Endothelial cell (in vitro differentiated cells): ENCODE data around the gene PPP1R37. TPM values are rescaled to one million over a fixed set of nuclear protein-coding genes. Genes with fewer than 3 reads are reported as not detected.

Experiments used
- DNase-seq: peaks from one replicate; pipeline ENCODE4 v3.0.0; 2021; ENCODE audit warnings: low spot score
- H3K27ac Mint-ChIP-seq: one replicate; pipeline ENCODE4 v1.8.0; 2021; ENCODE audit warnings: mixed read lengths, inconsistent platforms; ENCODE audit not compliant: unreplicated experiment
- H3K27me3 Mint-ChIP-seq: one replicate; pipeline ENCODE4 v1.8.0; 2021; ENCODE audit warnings: mild to moderate bottlenecking, moderate library complexity, mixed read lengths, inconsistent platforms; ENCODE audit not compliant: unreplicated experiment
- H3K36me3 Mint-ChIP-seq: one replicate; pipeline ENCODE4 v1.8.0; 2021; ENCODE audit warnings: mild to moderate bottlenecking, low read depth, mixed read lengths, inconsistent platforms; ENCODE audit not compliant: unreplicated experiment
- H3K4me1 Mint-ChIP-seq: one replicate; pipeline ENCODE4 v1.8.0; 2021; ENCODE audit warnings: mild to moderate bottlenecking, mixed read lengths, inconsistent platforms; ENCODE audit not compliant: unreplicated experiment
- H3K4me3 Mint-ChIP-seq: one replicate; pipeline ENCODE4 v1.8.0; 2021; ENCODE audit warnings: mild to moderate bottlenecking, mixed read lengths, inconsistent platforms; ENCODE audit not compliant: unreplicated experiment
- H3K9me3 Mint-ChIP-seq: one replicate; pipeline ENCODE4 v1.8.0; 2021; ENCODE audit warnings: mixed read lengths, inconsistent platforms; ENCODE audit not compliant: unreplicated experiment
- total RNA-seq: library from RNA; stranded (reverse); fragmentation: NEBNext Ultra II Directional; extraction: Animal tissue kit (Norgen Biotek cat#: 25700); gene quantifications from one replicate; pipeline ENCODE4 v1.2.1, GENCODE V29; 2021; ENCODE audit not compliant: unreplicated experiment
- TF ChIP-seq, protein P1 (sequence below): fragments of 200-600 bp; sonication (generic); IDR thresholded peaks from one replicate; pipeline ENCODE4 v1.5.0; 2021; ENCODE audit warnings: antibody characterized with exemption; ENCODE audit not compliant: unreplicated experiment

PPP1R37 gene
- total RNA-seq, 1 donor from 2014 or later: 34.7 TPM

DNA sequence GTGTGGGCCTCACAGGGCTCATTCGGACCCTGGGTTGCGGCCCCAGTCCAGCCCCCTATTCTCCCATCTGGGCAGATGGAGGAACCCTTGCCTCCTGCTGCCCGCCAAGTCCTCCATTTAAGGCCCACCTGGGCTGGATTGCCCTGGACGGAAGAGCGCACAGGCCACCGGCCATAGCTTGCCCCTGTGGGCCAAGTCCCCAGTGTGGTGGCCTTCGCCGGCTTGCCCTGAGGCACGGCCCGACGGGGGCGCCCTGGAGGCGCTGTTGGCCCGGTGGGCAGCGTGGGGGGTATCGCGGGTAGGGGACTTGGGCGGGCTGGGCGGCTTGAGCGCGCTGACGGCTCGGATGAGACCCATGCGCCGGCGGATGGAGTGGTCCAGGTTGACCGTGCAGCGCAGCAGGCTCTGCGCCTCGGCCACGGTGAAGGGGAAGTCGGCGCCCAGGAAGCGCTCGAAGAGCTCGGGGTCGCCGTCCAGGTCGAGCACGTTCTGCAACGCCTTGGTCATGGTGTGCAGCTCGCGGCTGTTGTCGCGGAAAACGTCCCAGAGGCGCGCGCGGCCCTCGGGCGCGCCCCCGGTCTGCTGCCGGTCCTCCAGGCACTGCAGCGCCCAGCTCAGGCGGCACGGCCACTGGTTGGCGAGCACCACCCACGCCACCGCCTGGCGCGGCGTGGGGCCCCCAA is 59.0 kb downstream of the PPP1R37 start:
- Mint-ChIP-seq H3K27me3 (peaks cover 21% of the 10 kb centered on the region), H3K4me1 (peaks cover 13% of the 10 kb centered on the region), H3K4me3 (no peak overlapping the region), H3K27ac (no peak overlapping the region), H3K36me3 (peaks cover 4% of the 10 kb centered on the region), H3K9me3 (no peaks in the 10 kb centered on the region)
- TF ChIP-seq, protein P1, sequence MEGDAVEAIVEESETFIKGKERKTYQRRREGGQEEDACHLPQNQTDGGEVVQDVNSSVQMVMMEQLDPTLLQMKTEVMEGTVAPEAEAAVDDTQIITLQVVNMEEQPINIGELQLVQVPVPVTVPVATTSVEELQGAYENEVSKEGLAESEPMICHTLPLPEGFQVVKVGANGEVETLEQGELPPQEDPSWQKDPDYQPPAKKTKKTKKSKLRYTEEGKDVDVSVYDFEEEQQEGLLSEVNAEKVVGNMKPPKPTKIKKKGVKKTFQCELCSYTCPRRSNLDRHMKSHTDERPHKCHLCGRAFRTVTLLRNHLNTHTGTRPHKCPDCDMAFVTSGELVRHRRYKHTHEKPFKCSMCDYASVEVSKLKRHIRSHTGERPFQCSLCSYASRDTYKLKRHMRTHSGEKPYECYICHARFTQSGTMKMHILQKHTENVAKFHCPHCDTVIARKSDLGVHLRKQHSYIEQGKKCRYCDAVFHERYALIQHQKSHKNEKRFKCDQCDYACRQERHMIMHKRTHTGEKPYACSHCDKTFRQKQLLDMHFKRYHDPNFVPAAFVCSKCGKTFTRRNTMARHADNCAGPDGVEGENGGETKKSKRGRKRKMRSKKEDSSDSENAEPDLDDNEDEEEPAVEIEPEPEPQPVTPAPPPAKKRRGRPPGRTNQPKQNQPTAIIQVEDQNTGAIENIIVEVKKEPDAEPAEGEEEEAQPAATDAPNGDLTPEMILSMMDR: no peak
- DNase-seq: no peak

DNA sequence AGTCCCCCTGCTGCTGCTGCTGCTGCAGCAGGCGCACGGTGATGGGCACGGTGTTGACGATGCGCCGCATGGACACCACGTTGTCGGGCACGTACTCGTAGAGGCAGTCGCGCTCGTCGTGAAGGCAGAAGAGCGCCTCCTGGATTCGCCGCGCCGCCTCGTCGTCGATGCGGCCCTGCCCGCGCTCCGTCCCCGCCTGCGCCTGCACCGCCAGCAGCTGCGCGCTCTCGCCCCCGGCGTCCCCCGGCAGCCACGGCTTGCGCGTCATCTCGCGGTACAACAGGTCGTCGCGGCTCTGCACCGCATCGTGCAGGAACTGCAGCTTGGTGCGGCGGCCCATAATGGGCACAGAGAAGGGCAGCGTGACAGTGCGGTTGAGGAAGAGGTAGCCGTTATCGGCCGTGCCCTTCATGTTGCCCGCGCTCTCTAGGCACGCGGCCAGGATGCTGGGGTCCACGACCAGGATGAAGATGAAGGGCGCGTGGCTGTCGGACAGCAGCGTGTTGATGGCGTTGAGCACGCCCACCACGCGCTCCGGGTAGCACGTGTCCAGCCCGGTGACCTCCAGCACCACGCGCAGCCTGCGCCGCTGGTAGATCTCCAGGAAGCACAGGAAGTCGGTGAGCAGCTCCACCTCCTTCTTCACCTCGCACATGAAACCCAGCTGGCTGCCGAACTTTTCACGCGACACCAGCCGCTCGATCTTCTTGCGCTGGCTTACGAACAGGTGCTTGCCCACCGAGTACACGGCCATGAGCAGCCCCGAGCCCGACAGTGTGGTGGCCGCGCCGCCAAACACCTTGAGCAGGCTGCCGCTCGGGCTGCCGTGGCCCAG is 59.7 kb downstream of the PPP1R37 start:
- Mint-ChIP-seq H3K9me3 (no peaks in the 10 kb centered on the region), H3K4me1 (peaks cover 13% of the 10 kb centered on the region)

DNA sequence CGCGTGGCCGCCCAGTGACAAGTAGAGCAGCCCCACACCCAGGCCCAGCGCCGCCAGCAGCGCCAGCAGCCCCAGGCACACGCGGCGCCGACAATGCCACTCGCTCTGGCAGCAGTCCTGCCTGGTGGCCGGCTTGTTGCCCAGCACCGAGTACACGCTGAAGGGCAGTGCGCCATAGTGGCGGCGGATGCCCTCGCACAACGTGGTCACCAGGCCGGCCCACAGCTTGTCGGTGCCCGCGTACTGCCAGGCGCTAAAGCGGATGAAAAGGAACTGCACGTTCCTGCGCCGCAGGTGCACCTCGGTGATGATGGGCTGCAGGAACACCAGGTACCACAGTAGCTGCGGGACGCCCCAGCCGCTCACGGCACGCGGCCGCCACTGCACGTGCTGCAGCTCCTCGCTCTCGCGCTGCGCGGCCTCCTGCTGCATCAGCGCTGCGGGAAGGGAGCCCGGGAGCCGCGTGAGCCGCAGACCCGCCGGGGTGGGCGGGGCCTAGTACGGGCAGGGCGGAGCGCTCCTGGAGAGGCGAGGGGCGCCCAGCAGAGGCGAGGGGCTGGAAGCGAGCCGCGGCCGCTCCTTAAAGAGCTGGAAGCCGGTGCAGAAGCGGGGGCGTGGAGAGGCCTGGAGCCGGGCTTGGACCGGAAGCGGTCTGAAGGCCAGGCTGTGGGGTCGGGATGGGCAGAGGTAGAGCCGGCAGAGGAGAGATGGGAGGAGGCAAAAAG is 60.5 kb downstream of the PPP1R37 start:
- H3K9me3 Mint-ChIP-seq: no peaks in the 10 kb centered on the region
- H3K27me3 Mint-ChIP-seq: peaks cover 33% of the 10 kb centered on the region
- peak; percentile 71 for DNase-seq
- TF ChIP-seq, protein P1: no peak
- peak overlapping the region; percentile 81 for H3K4me3 Mint-ChIP-seq
- peaks cover 13% of the 10 kb centered on the region for H3K4me1 Mint-ChIP-seq
- H3K27ac Mint-ChIP-seq: no peak overlapping the region
- peaks cover 4% of the 10 kb centered on the region for H3K36me3 Mint-ChIP-seq

More for the DNA sequence above, 59.7 kb downstream of the PPP1R37 start:
- no peak overlapping the region for H3K4me3 Mint-ChIP-seq
- peaks cover 27% of the 10 kb centered on the region for H3K27me3 Mint-ChIP-seq
- TF ChIP-seq, protein P1: no peak
- no peak overlapping the region for H3K27ac Mint-ChIP-seq
- no peak for DNase-seq
- H3K36me3 Mint-ChIP-seq: peaks cover 4% of the 10 kb centered on the region

DNA sequence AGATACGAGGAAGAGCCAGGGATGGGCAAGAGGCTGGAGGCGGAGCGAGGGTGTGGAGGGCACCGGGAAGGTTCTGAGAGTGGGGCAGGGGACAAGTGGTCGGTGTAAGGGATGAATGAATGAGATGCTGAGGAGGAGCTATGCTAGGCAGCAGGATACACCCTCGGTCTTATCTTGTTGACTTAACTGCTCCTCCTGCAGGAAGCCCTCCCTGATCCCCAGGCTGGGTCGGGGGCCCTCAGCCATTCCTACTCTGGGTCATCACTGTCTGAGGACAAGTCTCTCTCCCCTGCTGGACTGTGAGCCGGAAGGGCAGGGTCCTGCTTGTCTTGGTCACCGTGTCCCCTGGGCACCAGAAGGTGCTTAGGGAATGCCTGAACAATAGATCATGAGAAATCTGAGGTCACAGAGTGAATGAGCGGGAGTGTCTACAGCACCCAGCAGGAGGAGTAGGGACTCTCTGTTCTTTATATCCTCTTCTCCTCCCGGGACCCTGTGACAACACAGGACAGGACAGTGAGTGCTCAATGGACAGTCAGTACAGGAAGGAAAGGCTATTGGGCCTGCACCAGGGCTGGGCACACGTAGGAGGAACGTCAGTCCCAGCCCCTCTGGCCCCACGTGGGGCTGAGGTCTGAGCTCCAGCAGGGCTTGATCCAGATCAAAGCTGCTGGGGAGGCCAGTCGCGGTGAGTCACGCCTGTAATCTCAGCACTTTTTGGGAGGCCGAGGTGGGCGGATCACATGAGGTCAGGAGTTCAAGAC is 61.3 kb downstream of the PPP1R37 start:
- H3K27ac Mint-ChIP-seq: peak overlapping the region; percentile 36
- DNase-seq: no peak
- H3K4me3 Mint-ChIP-seq: peak overlapping the region; percentile 81
- TF ChIP-seq, protein P1: no peak
- H3K9me3 Mint-ChIP-seq: no peaks in the 10 kb centered on the region
- H3K36me3 Mint-ChIP-seq: peaks cover 1% of the 10 kb centered on the region
- H3K4me1 Mint-ChIP-seq: peaks cover 13% of the 10 kb centered on the region
- peaks cover 32% of the 10 kb centered on the region for H3K27me3 Mint-ChIP-seq
